IMR-90 (cell line): ENCODE data around the gene SELENOT.

Experiments
- BHLHE40 ChIP-seq: fragments of 150-350 bp; IDR thresholded peaks from 2 replicates; pipeline ENCODE4 v1.6.1; 2016; ENCODE audit warnings: mild to moderate bottlenecking, low read depth, low read length
- CEBPB ChIP-seq: IDR thresholded peaks from 2 replicates; pipeline ENCODE4 v1.6.1; 2012; ENCODE audit warnings: low read depth, low read length, improper control_type of control experiment
- CHD1 ChIP-seq: IDR thresholded peaks from 2 replicates; pipeline ENCODE4 v1.6.1; 2012; ENCODE audit warnings: low read depth, low read length, improper control_type of control experiment
- FOS ChIP-seq: fragments of 150-350 bp; IDR thresholded peaks from 2 replicates; pipeline ENCODE4 v1.6.1; 2016; ENCODE audit warnings: low read depth, low read length
- MAFK ChIP-seq: IDR thresholded peaks from 2 replicates; pipeline ENCODE4 v1.6.1; 2012; ENCODE audit warnings: low read depth, low read length, improper control_type of control experiment
- MXI1 ChIP-seq: IDR thresholded peaks from 2 replicates; pipeline ENCODE4 v1.6.1; 2012; ENCODE audit warnings: low read depth, mild to moderate bottlenecking, low read length, moderate library complexity, borderline replicate concordance
- POLR2A ChIP-seq: IDR thresholded peaks from 2 replicates; pipeline ENCODE4 v1.6.1; 2012; ENCODE audit warnings: mild to moderate bottlenecking, low read depth, low read length
- RCOR1 ChIP-seq: IDR thresholded peaks from 2 replicates; pipeline ENCODE4 v1.6.1; 2012; ENCODE audit warnings: mild to moderate bottlenecking, low read length, improper control_type of control experiment; ENCODE audit not compliant: insufficient replicate concordance
- SMC3 ChIP-seq: fragments of 150-350 bp; IDR thresholded peaks from 2 replicates; pipeline ENCODE4 v1.6.1; 2016; ENCODE audit warnings: low read depth, mild to moderate bottlenecking, antibody characterized with exemption, low read length, moderate library complexity
- TF ChIP-seq, protein P1 (sequence below): conservative IDR thresholded peaks from 2 replicates; pipeline ENCODE4 v1.5.1; 2012; ENCODE audit warnings: mild to moderate bottlenecking, low read depth, low read length, improper control_type of control experiment

GRCh38 chr3:150620002-150620689 lies 17.0 kb downstream of the SELENOT start:
- TF ChIP-seq MAFK (no peak), FOS (no peak), POLR2A (no peak), CHD1 (no peak), BHLHE40 (no peak), CEBPB (no peak), MXI1 (no peak), RCOR1 (no peak), SMC3 (no peak)
- TF ChIP-seq, protein P1, sequence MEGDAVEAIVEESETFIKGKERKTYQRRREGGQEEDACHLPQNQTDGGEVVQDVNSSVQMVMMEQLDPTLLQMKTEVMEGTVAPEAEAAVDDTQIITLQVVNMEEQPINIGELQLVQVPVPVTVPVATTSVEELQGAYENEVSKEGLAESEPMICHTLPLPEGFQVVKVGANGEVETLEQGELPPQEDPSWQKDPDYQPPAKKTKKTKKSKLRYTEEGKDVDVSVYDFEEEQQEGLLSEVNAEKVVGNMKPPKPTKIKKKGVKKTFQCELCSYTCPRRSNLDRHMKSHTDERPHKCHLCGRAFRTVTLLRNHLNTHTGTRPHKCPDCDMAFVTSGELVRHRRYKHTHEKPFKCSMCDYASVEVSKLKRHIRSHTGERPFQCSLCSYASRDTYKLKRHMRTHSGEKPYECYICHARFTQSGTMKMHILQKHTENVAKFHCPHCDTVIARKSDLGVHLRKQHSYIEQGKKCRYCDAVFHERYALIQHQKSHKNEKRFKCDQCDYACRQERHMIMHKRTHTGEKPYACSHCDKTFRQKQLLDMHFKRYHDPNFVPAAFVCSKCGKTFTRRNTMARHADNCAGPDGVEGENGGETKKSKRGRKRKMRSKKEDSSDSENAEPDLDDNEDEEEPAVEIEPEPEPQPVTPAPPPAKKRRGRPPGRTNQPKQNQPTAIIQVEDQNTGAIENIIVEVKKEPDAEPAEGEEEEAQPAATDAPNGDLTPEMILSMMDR, result no peak
